Transverse colon (tissue), 4 donors: ENCODE measurements around the gene PRCP. TPM values are rescaled to one million over a fixed set of nuclear protein-coding genes. Genes with fewer than 3 reads are reported as not detected.

Source experiments
- DNase-seq: peaks from one replicate; pipeline ENCODE4 v3.0.0-alpha.2; 2019
- H3K27ac ChIP-seq, 4 donors: fragments of 200-600 bp; sonication (generic); 2 replicates each; pipeline ENCODE4 v1.5.1; 2016 to 2018; ENCODE audit warnings: inconsistent platforms in 4 of 4
- H3K27me3 ChIP-seq: fragments of 200-600 bp; sonication (generic); 2 replicates; pipeline ENCODE4 v1.5.1; 2017; ENCODE audit warnings: inconsistent platforms
- H3K36me3 ChIP-seq, 4 donors: fragments of 200-600 bp; sonication (generic); 2 replicates each; pipeline ENCODE4 v1.5.1; 2017 to 2019; ENCODE audit warnings: inconsistent platforms in 4 of 4
- H3K4me1 ChIP-seq, 4 donors: fragments of 200-600 bp; sonication (generic); 2 replicates each; pipeline ENCODE4 v1.5.1; 2017 to 2020; ENCODE audit warnings: inconsistent platforms in 4 of 4
- H3K4me3 ChIP-seq, 4 donors: fragments of 200-600 bp; sonication (generic); 1 replicate in 1 of 4; 2 replicates in 3 of 4; pipeline versions ENCODE4 v1.5.1 to v1.6.1; 2017 to 2019; ENCODE audit warnings: inconsistent platforms in 4 of 4
- H3K9me3 ChIP-seq, 2 donors: fragments of 200-600 bp; sonication (generic); 2 replicates each; pipeline ENCODE4 v1.5.1; 2017 to 2019; ENCODE audit warnings: inconsistent platforms in 2 of 2
- CTCF ChIP-seq, 5 experiments: fragments of 200-600 bp in 3 of 5; fragments of 450-650 bp in 2 of 5; sonication (generic) in 3 of 5; IDR thresholded peaks; 1 replicate in 2 of 5; 2 replicates in 3 of 5; pipeline ENCODE4 v1.5.1; 2016 to 2017; ENCODE audit warnings: antibody characterized with exemption in 5 of 5, inconsistent platforms in 3 of 5, mild to moderate bottlenecking in 2 of 5, moderate library complexity in 1 of 5
- EP300 ChIP-seq: sonication (generic); formaldehyde crosslinking; IDR thresholded peaks from one replicate; pipeline ENCODE4 v1.6.1; 2017; ENCODE audit warnings: antibody characterized with exemption, low read depth
- POLR2A ChIP-seq: fragments of 450-650 bp; IDR thresholded peaks from one replicate; pipeline ENCODE4 v1.6.1; 2016; ENCODE audit warnings: antibody characterized with exemption, mild to moderate bottlenecking, moderate library complexity
- POLR2AphosphoS5 ChIP-seq, 3 donors: sonication (generic); formaldehyde crosslinking; IDR thresholded peaks; one replicate each; pipeline ENCODE4 v1.6.1; 2016; ENCODE audit warnings: antibody characterized with exemption in 3 of 3
- WGBS, 2 donors: methylation state at CpG; one replicate each; pipeline ENCODE4 v1.1.5; 2018; ENCODE audit warnings: low coverage in 1 of 2; 5-methylcytosine and 5-hydroxymethylcytosine counted together
- in situ Hi-C, 4 donors: fragments of 200-750 bp; cut with MboI; loops; one replicate each; pipeline versions ENCODE4 v1.15.0 to v1.15.1; 2017; ENCODE audit warnings: low sequenced_read_pairs in 3 of 4, low pct_ligation_motif_present in 1 of 4, low pct_unique_long_range_greater_than_20kb in 1 of 4
- intact Hi-C: fragments of 100-400 bp; cut with DNase I; formaldehyde crosslinking; loops from one replicate; pipeline ENCODE4 v1.15.1; 2023; ENCODE audit warnings: low total_unique reads
- total RNA-seq, 4 donors: library from RNA; depleted of rRNA; stranded (reverse); fragments of >200 nt; gene quantifications; one replicate each; pipeline ENCODE4 v1.1.0, GENCODE V29; 2016

Gene PRCP
- total RNA-seq, 4 donors from 2014 or later, result 20.9 to 34.8 (median 29.9) TPM

DNA sequence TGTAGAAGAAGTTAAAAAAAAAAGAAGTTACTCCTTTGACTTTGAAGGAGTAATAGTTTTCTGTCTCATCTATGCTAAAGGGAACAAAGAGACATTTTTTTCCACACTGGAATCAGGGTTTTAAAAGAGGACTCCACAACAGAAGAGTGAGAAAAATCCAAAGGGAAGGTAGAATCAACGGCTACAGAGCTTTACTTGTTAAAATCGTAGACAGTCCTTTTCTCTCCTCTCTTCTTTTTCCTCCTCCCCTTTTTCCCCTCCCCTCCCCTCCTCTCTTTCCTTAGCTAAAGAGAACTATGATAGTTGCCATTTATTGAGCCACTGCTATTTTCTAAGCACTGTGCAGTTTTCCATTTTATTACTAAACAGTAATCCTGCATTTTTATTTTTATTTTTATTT lies 30.5 kb upstream of the PRCP start:
- H3K27me3 ChIP-seq, result no peaks in the 10 kb centered on the region
- intact Hi-C loops, result no loop called here
- no peaks in the 10 kb centered on the region for H3K36me3 ChIP-seq
- H3K9me3 ChIP-seq, result no peaks in the 10 kb centered on the region
- no peak for DNase-seq
- no peaks in the 10 kb centered on the region for H3K4me1 ChIP-seq
- H3K27ac ChIP-seq, result no peak overlapping the region
- TF ChIP-seq CTCF (IDR thresholded peaks at IDR 0.05) (no peak), EP300 (no peak), POLR2A (no peak), POLR2AphosphoS5 (IDR thresholded peaks at IDR 0.05) (no peak)
- WGBS, 2 donors, result 74 to 83% methylated on average over 2 of the region's 2 CpGs
- H3K4me3 ChIP-seq, result no peak overlapping the region
- in situ Hi-C loops, result no loop called here

GRCh38 chr11:82930229-82930628 lies 30.0 kb upstream of the PRCP start:
- Histone ChIP-seq H3K27me3 (no peaks in the 10 kb centered on the region), H3K4me3 (no peak overlapping the region), H3K9me3 (no peaks in the 10 kb centered on the region), H3K36me3 (no peaks in the 10 kb centered on the region), H3K27ac (no peak overlapping the region), H3K4me1 (no peaks in the 10 kb centered on the region)
- in situ Hi-C loops, result no loop called here
- TF ChIP-seq CTCF (IDR thresholded peaks at IDR 0.05) (no peak), POLR2AphosphoS5 (IDR thresholded peaks at IDR 0.05) (no peak), EP300 (no peak), POLR2A (no peak)
- 83 to 100% methylated on average over 2 to 3 of the region's 3 CpGs for WGBS, 2 donors
- DNase-seq, result no peak
- intact Hi-C loops, result no loop called here

DNA sequence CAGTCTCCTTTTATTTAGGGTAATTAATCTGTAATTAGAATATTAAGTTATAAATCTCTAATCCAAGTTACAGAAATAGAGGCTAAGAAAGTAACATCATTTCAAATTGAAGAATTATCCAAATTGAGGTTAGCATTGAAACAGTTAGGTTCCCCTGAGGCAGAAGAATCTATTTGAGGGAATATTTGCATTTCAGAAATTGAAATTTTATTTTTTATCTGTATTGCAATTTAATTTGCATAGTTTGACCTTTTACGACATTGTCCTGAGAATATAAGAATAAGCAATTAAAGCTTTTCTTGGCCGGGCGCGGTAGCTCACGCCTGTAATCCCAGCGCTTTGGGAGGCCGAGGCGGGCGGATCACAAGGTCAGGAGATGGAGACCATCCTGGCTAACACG lies 28.9 kb upstream of the PRCP start:
- 87 to 92% methylated on average over 10 of the region's 10 CpGs for WGBS, 2 donors
- Histone ChIP-seq H3K27ac (no peak overlapping the region), H3K4me3 (no peak overlapping the region), H3K4me1 (no peaks in the 10 kb centered on the region), H3K27me3 (no peaks in the 10 kb centered on the region), H3K9me3 (no peaks in the 10 kb centered on the region), H3K36me3 (no peaks in the 10 kb centered on the region)
- intact Hi-C loops (no loop called here), in situ Hi-C loops (no loop called here)
- no peak for DNase-seq
- TF ChIP-seq POLR2A (no peak), CTCF (IDR thresholded peaks at IDR 0.05) (no peak), EP300 (no peak), POLR2AphosphoS5 (IDR thresholded peaks at IDR 0.05) (no peak)

- H3K36me3 ChIP-seq, result no peaks in the 10 kb centered on the region
- intact Hi-C loops (no loop called here), in situ Hi-C loops (no loop called here)
- no peak overlapping the region for H3K4me3 ChIP-seq
- H3K27me3 ChIP-seq, result no peaks in the 10 kb centered on the region
- no peak for DNase-seq
- no peaks in the 10 kb centered on the region for H3K4me1 ChIP-seq
- TF ChIP-seq CTCF (IDR thresholded peaks at IDR 0.05) (peak; percentile 73 to 89 (median 81)), POLR2AphosphoS5 (IDR thresholded peaks at IDR 0.05) (no peak)
- no peaks in the 10 kb centered on the region for H3K9me3 ChIP-seq
- H3K27ac ChIP-seq, result no peak overlapping the region
Measured at GRCh38 chr11:82927264-82927880, 27.1 kb upstream of the PRCP start.
